SK-N-MC (cell line): ENCODE measurements around the gene IQCE.

ENCODE experiments used
- EZH2 ChIP-seq: fragments of 200-600 bp; sonication (generic); IDR thresholded peaks from one replicate; pipeline ENCODE4 v1.6.1; 2017; ENCODE audit warnings: antibody characterized with exemption
- FOXP2 ChIP-seq: optimal IDR thresholded peaks from 2 replicates; pipeline ENCODE3; 2011; ENCODE audit warnings: mild to moderate bottlenecking, moderate library complexity; ENCODE audit not compliant: insufficient read depth; ENCODE audit errors: extremely low read length, control extremely low read depth
- POLR2AphosphoS5 ChIP-seq: IDR thresholded peaks from 2 replicates; pipeline ENCODE4 v1.6.1; 2012; ENCODE audit warnings: mild to moderate bottlenecking, low read depth, low read length, borderline replicate concordance

DNA sequence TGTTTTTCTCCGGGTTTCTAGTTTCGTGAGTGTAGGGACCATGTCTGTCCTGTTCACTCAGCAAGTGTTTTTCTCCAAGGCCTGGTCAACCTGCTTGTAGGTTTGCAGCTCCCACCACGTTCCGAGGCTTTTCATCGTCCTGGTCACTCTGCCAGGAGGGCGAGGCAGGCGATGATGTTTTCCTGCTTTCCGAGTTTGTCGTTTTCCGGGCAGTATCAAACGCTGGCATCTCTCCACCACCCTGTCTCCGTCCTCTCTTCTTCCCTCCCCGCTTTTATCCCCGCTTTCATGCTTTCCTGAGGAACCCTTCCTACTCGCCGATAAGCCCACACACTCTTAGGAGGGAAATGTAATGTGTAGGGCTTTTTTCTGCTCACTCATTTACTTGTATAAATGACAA, 11.2 kb downstream of the IQCE start:
- TF ChIP-seq EZH2 (no peak), POLR2AphosphoS5 (no peak), FOXP2 (no peak)
